GM18867 (cell line): Measurements from ENCODE around the gene RUVBL1.
"Not testable (repeated sequence)": the region's sequence is repeated elsewhere in the genome, so short reads cannot be mapped to it uniquely, and the experiment has no call there.

Source experiments
- ATAC-seq: cut with Tn5 transposase; IDR thresholded peaks from one replicate; pipeline ENCODE4 v1.9.1; 2021; ENCODE audit warnings: mild to moderate bottlenecking, moderate library complexity; ENCODE audit not compliant: unreplicated experiment

RUVBL1 gene

GRCh38 chr3:128123538-128124368 lies at the start of gene RUVBL1:
TSS of gene RUVBL1 (minus strand) at chr3:128123812. CDS start at chr3:128123724, 88 bp downstream.
- ATAC-seq, result peak; percentile 98

- ATAC-seq, result no peak
Measured at GRCh38 chr3:128173200-128173599, 49.6 kb upstream of the RUVBL1 start.

DNA sequence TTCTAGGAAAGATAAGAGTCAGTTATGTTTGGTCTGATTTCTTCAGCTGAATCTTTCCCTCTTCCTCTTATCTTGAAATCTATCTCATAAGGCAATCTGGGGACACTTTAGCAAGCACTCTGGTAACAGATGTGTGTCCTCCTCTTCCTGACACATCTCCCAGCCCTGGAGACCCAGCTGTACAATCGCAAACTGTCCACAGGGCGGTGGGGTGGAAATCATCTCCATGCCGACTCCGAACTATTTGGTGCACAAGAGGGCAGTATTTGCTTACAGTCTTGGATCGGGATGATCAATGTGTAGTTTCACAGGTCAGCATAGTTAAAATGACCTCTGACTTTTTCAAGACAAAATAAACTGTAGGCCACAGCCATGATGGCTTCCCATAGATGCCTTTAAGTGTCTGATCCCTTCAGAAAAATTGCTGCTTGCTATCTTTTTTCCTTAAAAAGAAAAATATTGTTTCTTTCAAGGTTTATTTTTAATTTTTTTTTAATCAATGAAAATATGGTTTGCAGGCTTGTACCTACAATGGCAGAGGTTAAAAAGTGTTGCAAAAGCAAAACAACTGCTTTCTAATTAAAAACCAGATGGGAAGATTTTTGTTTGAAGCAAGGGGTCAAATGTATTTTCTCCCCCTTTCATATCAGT lies 47.4 kb upstream of the RUVBL1 start:
- ATAC-seq, result no peak

- ATAC-seq, result no peak
Measured at GRCh38 chr3:128168836-128169235, 45.2 kb upstream of the RUVBL1 start.

DNA sequence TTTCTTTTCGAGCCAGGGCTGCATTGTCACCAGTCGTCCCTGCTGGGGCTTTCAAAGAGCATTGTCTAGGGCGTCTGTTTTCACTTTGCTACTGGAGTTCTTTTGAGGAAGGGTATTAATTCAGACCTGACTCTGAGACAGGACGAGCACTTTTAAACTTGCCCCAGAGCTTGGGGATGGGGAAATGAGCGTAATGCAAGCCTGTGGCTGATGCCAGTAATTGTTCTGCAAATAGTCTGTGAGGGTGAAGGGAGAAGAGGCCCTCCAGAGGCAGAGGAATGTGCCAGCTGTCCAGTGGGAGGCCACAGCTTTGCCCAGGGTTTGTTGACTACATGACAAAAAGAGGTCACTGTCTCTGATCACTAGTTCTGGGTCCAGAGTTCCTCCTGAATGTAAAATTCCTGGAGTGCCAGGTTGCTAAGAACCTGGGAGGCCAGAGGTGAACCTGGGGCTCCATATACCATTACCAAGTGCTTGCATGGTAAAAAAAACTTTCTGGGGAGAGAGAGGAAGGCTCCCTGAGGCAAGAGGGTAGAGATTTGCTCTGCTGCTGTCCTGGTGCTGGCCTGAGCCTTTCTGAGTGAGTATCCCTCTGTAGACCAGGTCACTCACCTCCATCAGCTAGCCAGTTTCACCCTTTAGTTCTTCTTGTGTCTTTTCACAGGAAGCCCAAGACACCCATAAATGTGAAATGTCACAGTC lies 44.5 kb upstream of the RUVBL1 start:
- no peak for ATAC-seq

DNA sequence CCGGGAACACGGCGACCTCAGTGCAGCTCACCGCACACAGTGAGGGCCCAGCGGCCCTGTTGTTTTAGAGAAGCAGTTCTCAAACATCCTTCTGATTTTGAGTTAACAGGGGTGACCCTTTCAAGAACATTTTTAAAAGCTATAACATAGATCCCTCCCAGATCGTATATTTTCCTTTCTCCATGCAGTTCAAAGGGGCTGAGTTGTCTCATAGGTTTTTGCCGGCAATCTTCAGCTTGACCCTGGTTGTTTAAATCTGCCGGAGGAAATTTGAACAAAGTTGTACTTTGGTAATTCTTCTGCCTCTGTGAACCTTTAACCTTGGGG lies 44.0 kb upstream of the RUVBL1 start:
- ATAC-seq, result no peak

GRCh38 chr3:128166971-128167453 lies 43.4 kb upstream of the RUVBL1 start:
- ATAC-seq, result no peak

GRCh38 chr3:128163432-128163831 lies 39.8 kb upstream of the RUVBL1 start:
- no peak for ATAC-seq

- ATAC-seq, result no peak
Measured at GRCh38 chr3:128160661-128161060, 37.0 kb upstream of the RUVBL1 start.

GRCh38 chr3:128155616-128156360 lies 32.2 kb upstream of the RUVBL1 start:
- no peak for ATAC-seq

GRCh38 chr3:128154354-128154753 lies 30.7 kb upstream of the RUVBL1 start:
- not testable (repeated sequence) for ATAC-seq

- ATAC-seq, result peak; percentile 92
Measured at GRCh38 chr3:128153156-128154041, 29.8 kb upstream of the RUVBL1 start, which contains the start of gene EEFSEC. TSS of gene EEFSEC (plus strand) at chr3:128153481. CDS start at chr3:128153508, 27 bp downstream.

GRCh38 chr3:128152419-128153155 lies 29.0 kb upstream of the RUVBL1 start:
- no peak for ATAC-seq

- ATAC-seq, result no peak
Measured at GRCh38 chr3:128151758-128152274, 28.2 kb upstream of the RUVBL1 start.

DNA sequence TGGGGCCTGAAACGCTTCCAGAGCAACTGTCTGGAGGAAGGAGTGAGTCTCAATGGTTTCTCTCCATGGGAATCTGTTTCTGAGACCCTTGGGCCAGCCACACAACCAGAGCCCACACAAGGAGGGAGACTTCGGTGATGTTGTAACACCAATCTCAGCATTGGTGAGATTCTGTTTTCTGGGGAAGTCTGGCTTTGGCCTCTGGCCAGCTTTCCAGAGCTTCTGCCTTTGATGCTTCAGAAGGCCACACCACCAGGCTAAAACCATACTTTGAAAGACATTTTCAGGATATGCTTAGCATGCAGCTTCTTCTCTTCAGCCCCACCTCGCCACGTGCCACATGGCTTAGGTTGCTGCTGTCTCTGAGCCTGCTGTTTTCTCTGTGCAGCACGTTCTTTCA lies 26.0 kb upstream of the RUVBL1 start:
- no peak for ATAC-seq

- no peak for ATAC-seq
Measured at GRCh38 chr3:128146201-128146600, 22.6 kb upstream of the RUVBL1 start.

DNA sequence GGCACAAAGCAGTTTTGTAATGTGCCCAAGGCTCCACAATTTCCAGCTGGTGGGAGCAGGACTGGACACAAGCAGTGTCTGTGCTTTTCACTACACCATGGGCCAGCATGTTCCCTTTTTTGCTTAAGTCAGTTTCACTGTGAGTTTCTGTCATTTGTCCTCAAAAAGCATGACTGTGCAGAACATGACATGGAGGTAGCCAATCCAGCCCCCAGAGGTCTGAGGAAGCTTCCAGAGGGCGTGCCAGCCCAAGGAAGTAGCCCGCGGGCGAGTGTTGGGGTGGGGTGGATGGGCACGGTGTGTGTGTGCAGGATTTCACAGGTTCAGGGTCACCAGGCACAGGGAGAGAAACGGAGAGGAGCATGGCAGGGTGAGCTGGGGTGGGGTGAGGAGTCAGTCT lies 21.7 kb upstream of the RUVBL1 start:
- ATAC-seq, result no peak

DNA sequence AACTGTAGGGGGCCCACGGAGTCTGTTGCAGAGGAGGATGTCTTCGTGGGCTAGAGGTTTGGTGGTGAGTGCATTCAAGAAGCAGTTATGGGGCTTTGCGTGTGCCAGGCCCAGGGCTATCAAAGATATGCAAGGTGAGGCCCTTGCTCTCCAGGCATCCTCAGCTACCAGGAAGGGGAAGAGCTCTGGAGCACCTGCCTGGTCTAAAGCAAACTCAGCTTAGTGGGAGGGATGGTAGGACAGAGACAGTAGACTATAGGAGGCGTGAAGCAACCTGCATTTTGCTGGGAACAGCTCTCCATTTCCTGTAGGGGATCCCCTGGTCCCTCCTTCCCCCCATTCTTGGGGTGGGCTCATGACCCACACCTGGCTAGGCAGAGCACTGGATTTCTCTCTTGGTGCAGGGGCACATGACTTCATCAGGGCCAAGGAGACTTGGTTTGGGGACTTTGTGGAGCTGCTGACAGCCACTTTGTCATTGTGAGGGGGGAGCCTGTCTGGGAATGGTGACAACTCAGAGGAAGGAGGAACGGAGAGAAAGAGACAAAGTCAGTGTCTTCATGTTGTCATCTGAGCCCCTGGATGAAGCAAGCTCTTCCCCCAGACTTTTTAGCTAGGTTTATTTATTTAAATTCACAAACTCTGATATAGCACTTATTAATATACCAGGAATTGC lies 21.0 kb upstream of the RUVBL1 start:
- ATAC-seq, result no peak
